Amniotic stem cell (primary cell): Measurements from ENCODE around the gene PRKAA1.

Experiments
- DNase-seq: peaks from one replicate; lab custom pipeline; 2025; lab: John Stamatoyannopoulos, UW

PRKAA1 gene

GRCh38 chr5:40780199-40780598, 18.0 kb downstream of the PRKAA1 start:
- no peak for DNase-seq

- DNase-seq, result no peak
These were observed 18.6 kb downstream of the PRKAA1 start for GRCh38 chr5:40779561-40779960.

- DNase-seq, result no peak
These were observed 20.0 kb downstream of the PRKAA1 start for GRCh38 chr5:40778133-40778532.

- no peak for DNase-seq
These were observed 21.6 kb downstream of the PRKAA1 start for GRCh38 chr5:40776658-40776977.

GRCh38 chr5:40775846-40776657, 22.1 kb downstream of the PRKAA1 start:
- no peak for DNase-seq

- DNase-seq, result no peak
These were observed 22.9 kb downstream of the PRKAA1 start for GRCh38 chr5:40775085-40775845.

- DNase-seq, result no peak
These were observed 23.6 kb downstream of the PRKAA1 start for GRCh38 chr5:40774623-40775022.

- no peak for DNase-seq
These were observed 27.4 kb downstream of the PRKAA1 start for GRCh38 chr5:40770764-40771163.

- no peak for DNase-seq
These were observed 35.5 kb downstream of the PRKAA1 start for GRCh38 chr5:40762705-40763104.

GRCh38 chr5:40757400-40757799, 40.8 kb downstream of the PRKAA1 start:
- DNase-seq, result no peak

- DNase-seq, result peak; percentile 90
These were observed 42.5 kb downstream of the PRKAA1 start, which contains the start of gene TTC33 for GRCh38 chr5:40755407-40756365. TTC33 (minus strand) TSS chr5:40755961; CDS start chr5:40747018, 8,943 bp downstream.

GRCh38 chr5:40755093-40755406, 43.1 kb downstream of the PRKAA1 start:
- peak; percentile 60 for DNase-seq

- DNase-seq, result no peak
These were observed 43.6 kb downstream of the PRKAA1 start for GRCh38 chr5:40754381-40755092.

- DNase-seq, result no peak
These were observed 51.5 kb downstream of the PRKAA1 start for GRCh38 chr5:40746703-40747102.

GRCh38 chr5:40743771-40744170, 54.4 kb downstream of the PRKAA1 start:
- no peak for DNase-seq

- no peak for DNase-seq
These were observed 59.7 kb downstream of the PRKAA1 start for GRCh38 chr5:40738502-40738901.

GRCh38 chr5:40736103-40736875, 61.9 kb downstream of the PRKAA1 start:
- no peak for DNase-seq

- DNase-seq, result no peak
These were observed 62.6 kb downstream of the PRKAA1 start for GRCh38 chr5:40735609-40736008.

- no peak for DNase-seq
These were observed 63.2 kb downstream of the PRKAA1 start for GRCh38 chr5:40734986-40735385.

- DNase-seq, result no peak
These were observed 64.2 kb downstream of the PRKAA1 start for GRCh38 chr5:40733879-40734563.
